Body of pancreas (tissue), 4 donors: ENCODE measurements around the gene CFAP46.

Source experiments
- CTCF ChIP-seq, 7 experiments: fragments of 450-650 bp in 4 of 7; fragments of 200-600 bp in 3 of 7; sonication (generic) in 3 of 7; IDR thresholded peaks; one replicate each; pipeline ENCODE4 v1.5.1; 2016 to 2019; ENCODE audit warnings: antibody characterized with exemption in 7 of 7
- POLR2A ChIP-seq, 3 donors: fragments of 450-650 bp; IDR thresholded peaks; one replicate each; pipeline ENCODE4 v1.6.1; 2016; ENCODE audit warnings: antibody characterized with exemption in 3 of 3, mild to moderate bottlenecking in 2 of 3

GRCh38 chr10:132962623-132963429, 20.5 kb upstream of the CFAP46 start:
- TF ChIP-seq CTCF (IDR thresholded peaks at IDR 0.05) (no peak), POLR2A (IDR thresholded peaks at IDR 0.05) (no peak)
